Measurements from ENCODE around the gene KRI1. TPM values are rescaled to one million over a fixed set of nuclear protein-coding genes. Genes with fewer than 3 reads are reported as not detected.
"Not testable (repeated sequence)": the region's sequence is repeated elsewhere in the genome, so short reads cannot be mapped to it uniquely, and the experiment has no call there.

KRI1 gene
- total and polyA plus RNA-seq, 7 donors: 14.8 to 21.6 (median 20.2) TPM

- H3K4me3 ChIP-seq: peak overlapping the region; percentile 81
- 19 to 23% (median 21%) methylated on average over 19 to 22 of the region's 22 CpGs for WGBS, 3 donors
- H3K27ac ChIP-seq: peak overlapping the region; percentile 85
- peak; percentile 29 to 52 (median 40) for ATAC-seq
- peaks cover 0 to 42% of the 10 kb centered on the region in 2 donors for H3K36me3 ChIP-seq (ENCODE audit: insufficient read depth in 1 of 2, low read depth in 1 of 2)
- intact Hi-C loops (cut with DNase I): loop anchor here in 1 of 2 donors (5.0 kb wide), 1 partner anchor 37 kb away; no protein-coding TSS in a partner anchor
- DNase-seq: no peak
- H3K27me3 ChIP-seq (ENCODE audit: insufficient read depth in 3 of 3, low read length in 2 of 3): no peaks in the 10 kb centered on the region
- no peaks in the 10 kb centered on the region for H3K9me3 ChIP-seq
- no peak for TF ChIP-seq CTCF (IDR thresholded peaks at IDR 0.05)
- peaks cover 11% of the 10 kb centered on the region for H3K4me1 ChIP-seq
Observed at GRCh38 chr19:10544242-10544752, 21.5 kb downstream of the KRI1 start.

GRCh38 chr19:10543420-10544241 lies 22.2 kb downstream of the KRI1 start, which contains the start of gene ATG4D:
Gene ATG4D, plus strand, starts transcription at chr19:10543904. Its CDS starts 187 bp downstream, at chr19:10544091.
- H3K4me3 ChIP-seq: peak within 1 kb of the TSS; percentile 81
- DNase-seq (peak; percentile 79 to 89), ATAC-seq (peak; percentile 89 to 94 (median 92))
- H3K9me3 ChIP-seq: no peaks in the 10 kb centered on the region
- intact Hi-C loops (cut with DNase I): loop anchor here in 1 of 2 donors (5.0 kb wide), 1 partner anchor 36 kb away; no protein-coding TSS in a partner anchor
- H3K27ac ChIP-seq: peak within 1 kb of the TSS; percentile 85
- H3K27me3 ChIP-seq (ENCODE audit: insufficient read depth in 3 of 3, low read length in 2 of 3): no peaks in the 10 kb centered on the region
- 1 to 2% (median 1%) methylated on average over 41 to 79 of the region's 79 CpGs for WGBS, 3 donors
- peaks cover 11% of the 10 kb centered on the region for H3K4me1 ChIP-seq
- no peak for TF ChIP-seq CTCF (IDR thresholded peaks at IDR 0.05)
- peaks cover 0 to 35% of the 10 kb centered on the region in 2 donors for H3K36me3 ChIP-seq (ENCODE audit: insufficient read depth in 1 of 2, low read depth in 1 of 2)

GRCh38 chr19:10543059-10543419 lies 22.8 kb downstream of the KRI1 start:
- intact Hi-C loops (cut with DNase I): loop anchor here in 1 of 2 donors (5.0 kb wide), 1 partner anchor 36 kb away; no protein-coding TSS in a partner anchor
- no peak for DNase-seq
- peak overlapping the region; percentile 81 for H3K4me3 ChIP-seq
- no peaks in the 10 kb centered on the region for H3K9me3 ChIP-seq
- H3K4me1 ChIP-seq: peaks cover 11% of the 10 kb centered on the region
- peaks cover 0 to 29% of the 10 kb centered on the region in 2 donors for H3K36me3 ChIP-seq (ENCODE audit: insufficient read depth in 1 of 2, low read depth in 1 of 2)
- no peaks in the 10 kb centered on the region for H3K27me3 ChIP-seq (ENCODE audit: insufficient read depth in 3 of 3, low read length in 2 of 3)
- TF ChIP-seq CTCF (IDR thresholded peaks at IDR 0.05): no peak
- peak overlapping the region; percentile 85 for H3K27ac ChIP-seq
- WGBS, 3 donors: 59 to 60% (median 60%) methylated on average over 8 of the region's 8 CpGs
- ATAC-seq: no peak

- H3K4me3 ChIP-seq; H3K27me3 ChIP-seq (ENCODE audit: insufficient read depth in 3 of 3, low read length in 2 of 3); DNase-seq; ATAC-seq; H3K36me3 ChIP-seq (ENCODE audit: insufficient read depth in 1 of 2, low read depth in 1 of 2); H3K4me1 ChIP-seq; intact Hi-C loops (cut with DNase I); H3K27ac ChIP-seq; H3K9me3 ChIP-seq: not testable (repeated sequence)
- 71 to 79% (median 72%) methylated on average over 6 to 9 of the region's 9 CpGs for WGBS, 3 donors
Observed at GRCh38 chr19:10539016-10539415, 26.8 kb downstream of the KRI1 start.
